ENCODE measurements around the gene ADM5. TPM values are rescaled to one million over a fixed set of nuclear protein-coding genes. Genes with fewer than 3 reads are reported as not detected.

ADM5 gene
- total and polyA plus RNA-seq, 8 donors: 0.28 to 2.5 (median 0.66) TPM

DNA sequence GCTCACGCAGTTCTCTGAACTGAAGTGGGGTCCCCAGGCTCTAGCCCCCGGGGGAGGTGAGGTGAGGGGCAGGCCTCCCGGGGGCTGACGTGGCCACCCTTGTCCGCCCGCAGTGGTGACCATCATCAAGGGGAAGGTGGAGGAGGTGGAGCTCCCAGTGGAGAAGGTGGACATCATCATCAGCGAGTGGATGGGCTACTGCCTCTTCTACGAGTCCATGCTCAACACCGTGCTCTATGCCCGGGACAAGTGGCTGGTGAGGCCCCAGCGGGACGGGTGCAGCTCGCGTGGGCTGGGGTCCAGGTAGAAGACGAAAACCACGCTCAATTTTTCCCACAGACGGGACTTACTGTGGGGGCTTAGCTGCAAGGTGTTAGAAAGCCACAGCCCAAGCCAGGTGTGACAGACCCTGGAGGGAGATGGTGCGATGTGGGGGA lies 5.6 kb upstream of the ADM5 start:
- ATAC-seq (no peak), DNase-seq (peak in 1 of 6 donors; percentile 24), FAIRE-seq (no peak)
- intact Hi-C loops (cut with DNase I): no loop called here
- TF ChIP-seq, protein P1, sequence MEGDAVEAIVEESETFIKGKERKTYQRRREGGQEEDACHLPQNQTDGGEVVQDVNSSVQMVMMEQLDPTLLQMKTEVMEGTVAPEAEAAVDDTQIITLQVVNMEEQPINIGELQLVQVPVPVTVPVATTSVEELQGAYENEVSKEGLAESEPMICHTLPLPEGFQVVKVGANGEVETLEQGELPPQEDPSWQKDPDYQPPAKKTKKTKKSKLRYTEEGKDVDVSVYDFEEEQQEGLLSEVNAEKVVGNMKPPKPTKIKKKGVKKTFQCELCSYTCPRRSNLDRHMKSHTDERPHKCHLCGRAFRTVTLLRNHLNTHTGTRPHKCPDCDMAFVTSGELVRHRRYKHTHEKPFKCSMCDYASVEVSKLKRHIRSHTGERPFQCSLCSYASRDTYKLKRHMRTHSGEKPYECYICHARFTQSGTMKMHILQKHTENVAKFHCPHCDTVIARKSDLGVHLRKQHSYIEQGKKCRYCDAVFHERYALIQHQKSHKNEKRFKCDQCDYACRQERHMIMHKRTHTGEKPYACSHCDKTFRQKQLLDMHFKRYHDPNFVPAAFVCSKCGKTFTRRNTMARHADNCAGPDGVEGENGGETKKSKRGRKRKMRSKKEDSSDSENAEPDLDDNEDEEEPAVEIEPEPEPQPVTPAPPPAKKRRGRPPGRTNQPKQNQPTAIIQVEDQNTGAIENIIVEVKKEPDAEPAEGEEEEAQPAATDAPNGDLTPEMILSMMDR (IDR thresholded peaks at IDR 0.05): no peak
- peaks cover 0 to 11% (median 8%) of the 10 kb centered on the region in 3 donors for H3K4me1 ChIP-seq
- WGBS, 2 donors: 90 to 94% methylated on average over 18 of the region's 18 CpGs
- no peaks in the 10 kb centered on the region for H3K27me3 ChIP-seq
- peaks cover 6 to 25% (median 17%) of the 10 kb centered on the region in 3 donors for H3K36me3 ChIP-seq
- H3K9me3 ChIP-seq: no peaks in the 10 kb centered on the region
- no peak overlapping the region for H3K27ac ChIP-seq
- H3K4me3 ChIP-seq: no peak overlapping the region

DNA sequence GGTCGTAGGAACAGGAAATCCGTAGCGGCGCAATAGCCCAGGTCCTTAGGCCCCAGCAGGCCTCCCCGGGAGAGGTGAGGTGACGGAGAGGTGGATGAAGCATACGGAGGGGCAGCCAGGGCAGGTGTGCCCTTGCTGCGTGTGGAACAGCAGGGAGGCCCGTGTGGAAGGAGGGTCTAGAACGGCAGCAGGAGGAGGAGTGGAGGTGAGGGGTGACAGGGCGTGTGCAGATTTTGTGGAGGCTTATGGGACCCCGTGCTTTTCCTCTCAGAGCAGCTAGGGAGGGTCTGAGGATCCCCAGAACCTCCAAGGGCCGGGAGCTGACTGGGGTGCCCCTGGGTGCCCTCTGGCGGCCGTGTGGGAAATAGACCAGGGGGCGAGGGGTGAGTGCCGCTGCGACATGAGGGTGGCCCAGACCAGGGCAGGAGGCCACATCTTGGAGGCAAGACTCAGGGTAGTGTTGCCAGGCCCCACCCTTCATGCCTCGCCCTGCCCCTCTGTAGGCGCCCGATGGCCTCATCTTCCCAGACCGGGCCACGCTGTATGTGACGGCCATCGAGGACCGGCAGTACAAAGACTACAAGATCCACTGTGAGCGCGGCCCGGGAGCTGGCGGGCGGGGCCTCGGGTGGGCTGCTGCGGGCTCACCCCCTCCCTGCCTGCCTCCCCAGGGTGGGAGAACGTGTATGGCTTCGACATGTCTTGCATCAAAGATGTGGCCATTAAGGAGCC lies 5.0 kb upstream of the ADM5 start:
- peaks cover 6 to 25% (median 17%) of the 10 kb centered on the region in 3 donors for H3K36me3 ChIP-seq
- ATAC-seq (no peak), DNase-seq (peak in 1 of 6 donors; percentile 78), FAIRE-seq (no peak)
- TF ChIP-seq, protein P1 (IDR thresholded peaks at IDR 0.05): peak; percentile 6 to 27 (median 20)
- H3K9me3 ChIP-seq: no peaks in the 10 kb centered on the region
- H3K4me3 ChIP-seq: no peak overlapping the region
- 75 to 85% methylated on average over 33 to 35 of the region's 35 CpGs for WGBS, 2 donors
- no peaks in the 10 kb centered on the region for H3K27me3 ChIP-seq
- intact Hi-C loops (cut with DNase I): no loop called here
- no peak overlapping the region for H3K27ac ChIP-seq
- H3K4me1 ChIP-seq: peaks cover 1 to 16% (median 8%) of the 10 kb centered on the region in 3 donors

DNA sequence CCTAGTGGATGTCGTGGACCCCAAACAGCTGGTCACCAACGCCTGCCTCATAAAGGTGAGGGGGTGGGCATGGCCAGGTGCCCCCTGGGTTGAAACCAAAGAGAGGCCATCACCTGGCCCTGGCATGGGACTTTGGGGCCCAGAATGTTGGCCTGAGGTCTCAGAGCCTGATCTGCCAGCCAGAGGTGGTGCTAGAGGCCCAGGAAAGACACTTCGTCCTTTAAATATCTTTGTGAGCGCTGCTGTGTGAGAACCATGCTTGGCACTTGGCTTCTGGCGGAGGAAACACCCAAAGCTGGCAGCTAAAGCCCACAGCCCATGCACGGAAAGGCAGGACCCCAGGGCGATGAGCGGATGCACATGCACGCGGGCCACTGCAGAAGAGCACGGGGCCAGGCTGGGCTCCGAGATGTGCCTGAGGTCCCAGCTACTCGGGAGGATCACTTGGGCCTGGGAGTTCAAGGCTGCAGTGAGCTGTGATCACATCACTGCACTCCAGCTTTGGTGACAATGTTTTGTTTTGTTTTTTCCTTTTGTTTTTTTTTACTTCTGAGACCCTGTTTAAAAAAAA lies 4.3 kb upstream of the ADM5 start:
- intact Hi-C loops (cut with DNase I): no loop called here
- DNase-seq (no peak), ATAC-seq (no peak), FAIRE-seq (no peak)
- Histone ChIP-seq H3K4me3 (no peak overlapping the region), H3K36me3 (peaks cover 6 to 25% (median 17%) of the 10 kb centered on the region in 3 donors), H3K27ac (no peak overlapping the region), H3K9me3 (no peaks in the 10 kb centered on the region), H3K27me3 (no peaks in the 10 kb centered on the region), H3K4me1 (peaks cover 3 to 22% (median 8%) of the 10 kb centered on the region in 3 donors)
- 89 to 90% methylated on average over 13 of the region's 13 CpGs for WGBS, 2 donors
- TF ChIP-seq, protein P1 (IDR thresholded peaks at IDR 0.05): no peak

DNA sequence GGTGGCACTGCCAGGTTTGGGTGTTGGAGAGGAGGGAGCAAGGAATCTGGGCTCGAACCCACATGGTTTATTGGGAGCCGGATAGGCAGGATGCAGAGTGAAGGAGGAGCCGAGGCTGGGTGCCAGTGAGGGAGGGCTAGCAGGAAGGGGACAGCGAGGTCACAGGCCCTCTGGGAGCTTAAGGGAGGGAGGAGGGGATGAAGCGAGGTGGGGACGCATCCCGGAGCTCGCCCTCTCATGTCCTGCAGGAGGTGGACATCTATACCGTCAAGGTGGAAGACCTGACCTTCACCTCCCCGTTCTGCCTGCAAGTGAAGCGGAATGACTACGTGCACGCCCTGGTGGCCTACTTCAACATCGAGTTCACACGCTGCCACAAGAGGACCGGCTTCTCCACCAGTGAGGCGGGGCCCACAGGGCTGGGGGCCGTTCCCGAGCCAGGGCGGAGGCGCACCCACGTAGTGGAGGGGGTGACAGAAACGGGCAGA lies 3.5 kb upstream of the ADM5 start:
- H3K9me3 ChIP-seq: no peaks in the 10 kb centered on the region
- intact Hi-C loops (cut with DNase I): no loop called here
- 77 to 83% methylated on average over 23 of the region's 23 CpGs for WGBS, 2 donors
- H3K36me3 ChIP-seq: peaks cover 6 to 25% (median 17%) of the 10 kb centered on the region in 3 donors
- no peak overlapping the region for H3K27ac ChIP-seq
- H3K4me1 ChIP-seq: peaks cover 1 to 16% (median 3%) of the 10 kb centered on the region in 3 donors
- H3K27me3 ChIP-seq: no peaks in the 10 kb centered on the region
- no peak for ATAC-seq
- no peak overlapping the region for H3K4me3 ChIP-seq
- TF ChIP-seq, protein P1 (IDR thresholded peaks at IDR 0.05): no peak
- no peak for FAIRE-seq
- DNase-seq: no peak

All from pancreas (tissue), 10 donors.